LHCN-M2 (cell line): Measurements from ENCODE around the gene RPL13. TPM values are rescaled to one million over a fixed set of nuclear protein-coding genes. Genes with fewer than 3 reads are reported as not detected.

Source experiments
- DNase-seq: peaks from one replicate; pipeline ENCODE4 v3.0.0-alpha.2; 2012; ENCODE audit warnings: low read depth
- total RNA-seq: library from RNA; depleted of rRNA; stranded (reverse); fragments of >200 nt; gene quantifications from 2 replicates; pipeline ENCODE4 v1.2.3, GENCODE V29; 2014

Gene RPL13
- total RNA-seq, 1 experiment from 2014 or later: 4,987 TPM

DNA sequence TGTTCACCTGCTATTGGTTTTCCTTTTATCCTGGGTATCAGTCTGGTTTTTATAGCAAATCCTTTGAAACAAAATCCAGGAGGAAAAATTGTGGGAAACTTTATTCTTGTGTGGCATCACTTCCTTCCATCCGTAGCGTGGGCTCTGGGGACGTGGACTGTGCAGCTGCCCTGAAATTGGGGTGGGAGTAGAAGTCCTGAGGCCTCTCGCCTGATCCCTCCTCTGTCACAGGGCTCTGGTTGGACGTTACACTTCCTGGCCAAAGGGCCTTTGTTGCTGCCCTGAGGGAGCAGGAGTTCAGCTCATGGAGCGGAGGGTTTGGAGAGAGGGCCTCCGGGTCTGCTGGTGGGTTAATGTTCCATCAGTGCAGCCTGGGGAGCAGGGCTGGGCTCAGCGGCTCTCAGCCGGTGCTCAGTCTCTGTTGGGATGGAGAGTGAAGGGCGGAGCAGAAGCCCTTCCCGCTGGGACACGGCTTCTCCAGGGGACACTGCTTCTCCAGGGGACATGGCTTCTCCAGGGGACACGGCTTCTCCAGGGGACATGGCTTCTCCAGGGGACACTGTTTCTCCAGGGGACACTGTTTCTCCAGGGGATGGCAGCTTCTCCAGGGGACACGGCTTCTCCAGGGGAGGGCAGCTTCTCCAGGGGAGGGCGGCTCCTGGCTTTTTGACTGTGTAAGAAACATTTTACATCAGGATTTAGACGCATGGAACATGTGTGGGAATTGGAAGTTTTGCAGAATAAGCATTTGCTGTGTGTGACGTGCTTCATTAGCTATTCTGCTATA, 15.2 kb upstream of the RPL13 start:
- DNase-seq: no peak

GRCh38 chr16:89545831-89546574, 14.5 kb upstream of the RPL13 start:
- no peak for DNase-seq

DNA sequence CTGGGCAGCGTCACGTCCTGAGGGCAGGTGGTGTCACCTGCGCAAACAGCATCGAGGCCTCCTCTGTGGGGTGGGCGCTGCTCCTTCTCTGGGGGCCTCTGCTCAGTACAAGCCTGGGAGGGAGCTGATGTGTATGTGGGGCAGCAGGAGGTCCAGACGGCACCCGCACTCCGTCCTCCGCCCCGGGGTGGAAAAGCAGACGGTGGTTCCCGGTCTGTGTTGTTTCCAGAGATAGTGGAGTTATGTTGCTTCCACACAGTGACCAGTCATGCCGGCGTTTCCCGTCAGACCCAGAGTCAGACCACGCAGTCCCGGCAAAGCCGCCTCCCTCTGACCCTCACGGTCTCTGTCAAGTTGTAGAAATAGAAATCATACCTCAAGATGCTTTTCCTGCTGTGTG, 13.7 kb upstream of the RPL13 start:
- DNase-seq: no peak

GRCh38 chr16:89547291-89547690, 13.2 kb upstream of the RPL13 start:
- DNase-seq: no peak

GRCh38 chr16:89547860-89548259, 12.6 kb upstream of the RPL13 start:
- no peak for DNase-seq

DNA sequence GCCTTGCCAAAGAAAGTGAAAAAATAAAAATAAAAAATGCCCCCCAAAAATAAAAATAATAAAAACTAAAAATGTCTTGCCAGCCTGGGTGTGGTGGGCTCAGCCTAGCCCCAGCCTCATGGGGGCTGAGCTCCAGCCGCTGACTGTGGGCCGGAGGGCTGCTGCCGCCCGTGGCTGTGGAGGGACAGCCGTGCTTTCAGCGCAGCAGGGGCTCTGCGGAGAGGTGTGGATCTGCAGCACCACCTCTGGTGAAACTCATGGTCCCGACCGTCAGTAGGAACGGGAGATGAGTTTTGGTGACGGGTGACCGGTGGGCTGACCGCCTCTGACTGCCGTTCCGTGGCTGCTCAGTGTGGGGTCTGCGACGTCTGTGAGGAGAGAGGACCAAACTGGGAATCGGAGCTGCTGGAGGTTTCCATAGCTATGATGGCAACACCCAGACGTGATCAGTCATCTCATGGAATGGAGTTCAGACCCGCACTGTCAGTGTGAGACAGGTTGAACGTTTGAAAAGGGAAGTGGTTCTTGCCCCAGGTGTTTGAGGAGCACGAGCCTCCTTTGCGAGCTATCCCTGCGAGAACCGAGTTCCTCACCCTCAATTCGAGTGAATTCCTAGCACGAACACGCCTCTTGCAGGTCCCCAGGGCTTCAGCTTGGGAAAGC, 12.0 kb upstream of the RPL13 start:
- no peak for DNase-seq

DNA sequence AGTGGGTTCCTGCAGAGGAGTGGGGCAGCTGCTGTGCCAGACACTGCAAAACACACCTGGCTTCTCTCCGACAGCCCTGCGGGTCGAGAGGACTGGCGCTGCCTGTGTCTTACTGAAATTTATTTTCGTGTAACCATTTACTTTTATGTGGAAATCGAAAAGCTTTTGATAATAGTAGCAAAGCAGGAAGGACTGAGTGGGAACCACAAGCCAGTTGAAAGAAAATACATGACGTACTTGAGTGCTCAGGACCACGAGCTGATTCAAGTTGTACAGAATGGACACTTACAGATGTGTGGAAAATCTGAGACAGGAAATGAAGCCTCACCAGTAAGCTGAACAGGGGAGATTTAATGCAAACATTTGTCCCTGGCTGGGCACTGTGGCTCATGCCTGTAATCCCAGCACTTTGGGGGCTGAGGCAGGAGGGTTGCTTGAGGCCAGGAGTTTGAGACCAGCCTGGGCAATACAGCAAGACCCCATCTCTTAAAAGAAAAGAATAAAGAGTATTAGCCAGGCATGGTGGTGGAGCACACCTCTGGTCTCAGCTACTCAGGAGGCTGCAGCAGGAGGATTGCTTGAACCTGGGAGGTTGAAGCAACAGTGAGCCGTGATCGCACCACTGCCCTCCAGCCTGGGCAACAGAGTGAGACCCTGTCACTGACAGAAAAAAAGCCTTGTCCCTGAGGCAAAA, 11.3 kb upstream of the RPL13 start:
- DNase-seq: no peak

- DNase-seq: no peak
These were observed 10.0 kb upstream of the RPL13 start for GRCh38 chr16:89550421-89551007.

DNA sequence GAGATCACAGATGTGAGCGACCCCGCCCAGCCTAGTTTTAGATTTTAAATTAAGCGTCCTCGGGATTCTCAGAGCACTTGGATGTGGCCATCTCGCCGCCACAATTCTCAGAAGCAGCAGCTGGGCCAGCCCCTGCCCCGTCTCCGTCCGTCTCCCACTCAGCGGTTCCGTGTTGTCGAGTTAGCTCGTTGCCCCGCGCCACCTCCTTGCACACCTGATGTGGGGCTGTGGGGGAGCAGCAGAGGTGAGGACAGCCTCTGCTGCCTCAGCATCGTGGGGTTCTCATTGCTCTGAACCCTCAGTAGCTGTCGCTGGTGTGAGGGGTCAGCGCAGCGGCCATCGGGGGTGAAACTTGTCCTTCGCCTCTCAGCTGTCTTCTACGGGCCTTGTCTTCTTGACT, 8.2 kb upstream of the RPL13 start:
- DNase-seq: no peak

- DNase-seq: no peak
These were observed 7.6 kb upstream of the RPL13 start for GRCh38 chr16:89552913-89553312.

DNA sequence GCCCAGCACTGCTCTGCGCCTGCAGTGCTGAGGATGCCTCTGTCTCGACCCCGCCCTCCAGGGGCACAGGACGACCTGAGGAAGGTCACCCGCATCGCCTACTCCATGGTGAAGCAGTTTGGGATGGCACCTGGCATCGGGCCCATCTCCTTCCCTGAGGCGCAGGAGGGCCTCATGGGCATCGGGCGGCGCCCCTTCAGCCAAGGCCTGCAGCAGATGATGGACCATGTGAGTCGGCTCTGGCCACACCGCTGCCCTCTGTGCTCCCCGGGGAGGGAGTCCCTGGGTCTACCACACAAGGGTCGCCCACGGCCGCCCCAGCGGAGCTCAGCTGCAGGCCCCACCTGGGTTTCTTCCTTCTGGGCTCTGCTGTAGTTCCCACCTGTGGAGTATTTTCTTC, 6.7 kb upstream of the RPL13 start:
- no peak for DNase-seq

- DNase-seq: no peak
These were observed 6.1 kb upstream of the RPL13 start for GRCh38 chr16:89554343-89554742.

DNA sequence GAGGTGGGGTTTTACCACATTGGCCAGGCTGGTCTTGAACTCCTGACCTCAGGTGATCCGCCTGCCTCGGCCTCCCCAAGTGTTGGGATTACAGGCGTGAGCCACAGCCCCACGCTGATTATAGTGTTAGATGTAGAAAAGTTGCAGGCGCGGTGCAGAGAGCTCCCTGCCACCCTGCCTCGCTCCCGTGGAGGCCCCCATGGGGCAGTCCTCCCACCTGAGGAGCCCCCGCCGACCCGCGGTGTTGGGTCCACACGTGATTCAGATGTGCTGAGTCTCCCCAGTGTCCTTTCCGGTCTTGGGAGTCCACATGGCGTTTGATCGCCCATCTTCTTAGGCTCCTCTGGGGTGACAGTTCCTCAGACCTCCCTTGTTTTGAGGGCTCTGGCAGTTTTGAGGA, 5.2 kb upstream of the RPL13 start:
- no peak for DNase-seq

DNA sequence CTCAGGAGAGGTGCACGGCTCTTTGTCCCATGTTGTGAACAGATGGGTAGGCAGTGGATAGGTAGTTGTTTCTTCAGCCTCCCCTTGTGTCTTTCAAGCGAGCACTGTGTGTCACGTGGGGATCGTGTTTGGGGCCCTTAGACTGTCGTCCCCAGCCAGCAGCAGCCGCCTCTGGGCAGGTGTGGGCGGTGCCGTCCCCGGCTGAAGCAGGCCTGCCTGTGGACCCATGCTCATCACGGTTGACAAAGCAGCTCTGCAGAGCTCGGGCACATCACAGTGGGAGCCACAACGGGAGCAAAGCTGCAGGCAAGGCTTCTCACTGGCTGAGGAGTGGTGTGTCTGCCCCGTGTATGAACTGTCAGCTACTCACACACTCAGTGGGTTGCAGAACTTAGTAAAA, 4.7 kb upstream of the RPL13 start:
- no peak for DNase-seq

DNA sequence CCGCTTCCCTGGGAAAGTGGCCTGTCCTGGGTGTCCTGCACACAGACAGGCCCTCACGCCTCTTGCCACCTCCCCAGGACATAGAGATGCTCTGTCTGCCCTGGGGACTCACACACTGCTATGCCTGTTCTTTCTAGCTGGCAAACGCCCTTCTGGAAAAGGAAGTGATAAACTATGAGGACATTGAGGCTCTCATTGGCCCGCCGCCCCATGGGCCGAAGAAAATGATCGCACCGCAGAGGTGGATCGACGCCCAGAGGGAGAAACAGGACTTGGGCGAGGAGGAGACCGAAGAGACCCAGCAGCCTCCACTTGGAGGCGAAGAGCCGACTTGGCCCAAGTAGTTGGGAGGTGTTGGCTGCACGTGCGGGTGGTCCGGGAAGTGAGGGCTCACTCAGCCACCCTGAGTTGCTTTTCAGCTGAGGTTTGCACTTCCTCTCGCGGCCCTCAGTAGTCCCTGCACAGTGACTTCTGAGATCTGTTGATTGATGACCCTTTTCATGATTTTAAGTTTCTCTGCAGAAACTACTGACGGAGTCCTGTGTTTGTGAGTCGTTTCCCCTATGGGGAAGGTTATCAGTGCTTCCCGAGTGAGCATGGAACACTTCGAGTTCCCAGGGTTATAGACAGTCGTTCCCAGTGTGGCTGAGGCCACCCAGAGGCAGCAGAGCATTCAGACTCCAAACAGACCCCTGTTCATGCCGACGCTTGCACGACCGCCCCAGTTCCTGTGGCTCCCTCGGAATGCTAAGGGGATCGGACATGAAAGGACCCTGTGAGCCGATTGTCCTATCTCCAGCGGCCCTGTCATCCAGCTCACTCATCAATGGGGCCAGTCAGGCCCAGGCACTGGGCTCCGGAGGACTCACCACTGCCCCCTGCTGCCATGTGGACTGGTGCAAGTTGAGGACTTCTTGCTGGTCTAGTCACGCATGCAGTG, 3.5 kb upstream of the RPL13 start:
- DNase-seq: peak; percentile 70

GRCh38 chr16:89557690-89558490, 2.6 kb upstream of the RPL13 start:
- no peak for DNase-seq

GRCh38 chr16:89561142-89561883, 831 bp downstream of the RPL13 start:
- DNase-seq: no peak

- DNase-seq: no peak
These were observed 1.6 kb downstream of the RPL13 start for GRCh38 chr16:89561884-89562599.
